ENCODE measurements around the gene PTTG1IP. TPM values are rescaled to one million over a fixed set of nuclear protein-coding genes. Genes with fewer than 3 reads are reported as not detected.

Gene PTTG1IP, protein sequence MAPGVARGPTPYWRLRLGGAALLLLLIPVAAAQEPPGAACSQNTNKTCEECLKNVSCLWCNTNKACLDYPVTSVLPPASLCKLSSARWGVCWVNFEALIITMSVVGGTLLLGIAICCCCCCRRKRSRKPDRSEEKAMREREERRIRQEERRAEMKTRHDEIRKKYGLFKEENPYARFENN
- 10 to 100 TPM; 33.8 to 37.6 (median 34.6) TPM for total RNA-seq

DNA sequence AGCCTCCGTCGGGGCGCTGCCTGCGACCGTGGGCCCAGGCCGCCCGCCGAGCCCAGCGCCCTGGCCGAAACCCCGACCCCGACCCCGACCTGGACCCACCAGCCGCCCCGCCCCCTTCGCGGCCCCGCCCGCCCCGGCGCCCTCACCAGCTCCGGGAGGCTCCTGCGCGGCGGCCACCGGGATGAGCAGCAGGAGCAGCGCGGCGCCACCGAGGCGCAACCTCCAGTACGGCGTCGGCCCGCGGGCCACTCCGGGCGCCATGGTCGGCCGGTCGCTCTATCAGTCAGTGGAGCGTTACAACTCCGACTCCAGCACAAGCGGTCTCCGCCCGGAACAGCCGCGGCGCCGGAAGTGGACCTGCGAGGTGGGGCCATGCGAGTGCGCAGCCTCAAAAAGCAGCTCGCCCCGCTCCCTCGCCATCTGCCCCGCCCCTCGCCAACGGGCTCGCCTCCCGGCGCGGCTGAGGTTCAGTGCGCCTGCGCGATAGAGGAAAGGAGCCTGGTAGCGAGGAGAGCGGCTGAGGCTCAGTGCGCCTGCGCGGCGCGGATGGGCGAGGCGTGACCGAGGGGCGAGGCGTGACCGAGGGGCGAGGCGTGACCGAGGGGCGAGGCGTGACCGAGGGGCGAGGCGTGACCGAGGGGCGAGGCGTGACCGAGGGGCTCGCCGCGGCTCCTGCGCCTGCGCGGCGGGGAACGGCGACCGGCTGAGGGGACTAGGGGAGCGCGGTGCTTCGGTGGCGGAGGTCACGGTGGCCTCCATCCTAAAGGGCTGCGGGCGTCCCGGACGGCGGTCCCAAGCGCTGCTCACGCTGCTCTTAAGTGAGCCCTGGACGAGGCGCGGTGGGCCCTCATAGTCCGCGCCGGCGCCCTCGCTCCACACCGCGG is at the start of gene PTTG1IP:
Gene PTTG1IP, minus strand, starts transcription at position 335 of the 884 bp plus-strand sequence. Its CDS starts 74 bp downstream, at position 261.
- Mint-ChIP-seq H3K4me3 (peak within 1 kb of the TSS; percentile 90), H3K36me3 (ENCODE audit: insufficient read depth) (no peaks in the 10 kb centered on the region), H3K4me1 (ENCODE audit: low read depth) (peaks cover 54% of the 10 kb centered on the region), H3K27me3 (ENCODE audit: low read depth) (no peaks in the 10 kb centered on the region), H3K9me3 (no peaks in the 10 kb centered on the region)
- DNase-seq, result peak; percentile 99
- peak; percentile 81 for ATAC-seq

GRCh38 chr21:44921928-44922327 is 48.4 kb upstream of the PTTG1IP start:
- Mint-ChIP-seq H3K27me3 (ENCODE audit: low read depth) (no peaks in the 10 kb centered on the region), H3K9me3 (no peaks in the 10 kb centered on the region), H3K4me3 (peak overlapping the region; percentile 98), H3K36me3 (ENCODE audit: insufficient read depth) (peaks cover 2% of the 10 kb centered on the region), H3K4me1 (ENCODE audit: low read depth) (peaks cover 79% of the 10 kb centered on the region)
- DNase-seq (no peak), ATAC-seq (no peak)

- Mint-ChIP-seq H3K36me3 (ENCODE audit: insufficient read depth) (peaks cover 2% of the 10 kb centered on the region), H3K4me3 (peak within 1 kb of the TSS; percentile 98), H3K4me1 (ENCODE audit: low read depth) (peaks cover 77% of the 10 kb centered on the region), H3K27me3 (ENCODE audit: low read depth) (no peaks in the 10 kb centered on the region), H3K9me3 (no peaks in the 10 kb centered on the region)
- ATAC-seq (peak; percentile 73 to 75), DNase-seq (no peak)
These were observed 47.5 kb upstream of the PTTG1IP start, which contains the start of gene ITGB2 for GRCh38 chr21:44920694-44921604. Gene ITGB2, minus strand, starts transcription at chr21:44920899. Its CDS starts 10,117 bp downstream, at chr21:44910782.

DNA sequence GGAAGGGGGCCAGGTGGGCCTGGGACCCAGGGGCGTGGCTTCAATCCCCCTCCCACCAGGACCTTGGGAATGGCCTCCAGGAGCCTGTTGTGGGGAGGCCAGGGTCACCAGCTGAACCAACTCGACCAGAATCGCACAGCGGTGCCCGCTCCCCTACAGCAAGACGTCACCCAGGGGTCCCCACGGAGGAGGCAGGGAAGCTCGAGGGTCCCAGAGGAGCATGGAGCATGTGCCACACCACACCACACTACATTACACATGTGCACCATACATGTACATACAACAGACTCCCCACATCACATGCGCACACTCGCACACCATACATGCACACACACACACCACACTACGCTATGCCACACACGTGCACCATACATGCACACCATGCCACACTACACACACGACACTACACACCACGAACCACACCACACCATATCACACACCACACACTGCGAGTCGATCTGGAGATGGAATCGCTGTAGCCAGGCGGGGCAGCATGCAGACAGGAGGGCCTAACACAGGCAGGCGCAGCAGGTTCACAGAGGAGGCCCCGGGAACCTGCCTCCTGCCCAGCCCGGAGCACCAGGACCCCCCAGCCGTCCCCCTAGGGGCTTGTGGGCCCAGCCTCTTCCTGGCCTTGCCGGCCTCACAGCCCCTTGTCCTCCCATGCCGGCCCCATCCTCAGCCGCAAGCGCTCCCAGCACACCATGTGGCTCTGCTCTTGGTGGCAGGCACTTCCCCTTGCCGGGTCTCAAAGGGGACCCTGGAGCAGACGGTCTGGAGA is 46.6 kb upstream of the PTTG1IP start:
- no peak for DNase-seq
- peak; percentile 25 to 33 for ATAC-seq
- Mint-ChIP-seq H3K9me3 (no peaks in the 10 kb centered on the region), H3K27me3 (ENCODE audit: low read depth) (no peaks in the 10 kb centered on the region), H3K4me1 (ENCODE audit: low read depth) (peaks cover 79% of the 10 kb centered on the region), H3K4me3 (peak overlapping the region; percentile 98), H3K36me3 (ENCODE audit: insufficient read depth) (peaks cover 2% of the 10 kb centered on the region)

DNA sequence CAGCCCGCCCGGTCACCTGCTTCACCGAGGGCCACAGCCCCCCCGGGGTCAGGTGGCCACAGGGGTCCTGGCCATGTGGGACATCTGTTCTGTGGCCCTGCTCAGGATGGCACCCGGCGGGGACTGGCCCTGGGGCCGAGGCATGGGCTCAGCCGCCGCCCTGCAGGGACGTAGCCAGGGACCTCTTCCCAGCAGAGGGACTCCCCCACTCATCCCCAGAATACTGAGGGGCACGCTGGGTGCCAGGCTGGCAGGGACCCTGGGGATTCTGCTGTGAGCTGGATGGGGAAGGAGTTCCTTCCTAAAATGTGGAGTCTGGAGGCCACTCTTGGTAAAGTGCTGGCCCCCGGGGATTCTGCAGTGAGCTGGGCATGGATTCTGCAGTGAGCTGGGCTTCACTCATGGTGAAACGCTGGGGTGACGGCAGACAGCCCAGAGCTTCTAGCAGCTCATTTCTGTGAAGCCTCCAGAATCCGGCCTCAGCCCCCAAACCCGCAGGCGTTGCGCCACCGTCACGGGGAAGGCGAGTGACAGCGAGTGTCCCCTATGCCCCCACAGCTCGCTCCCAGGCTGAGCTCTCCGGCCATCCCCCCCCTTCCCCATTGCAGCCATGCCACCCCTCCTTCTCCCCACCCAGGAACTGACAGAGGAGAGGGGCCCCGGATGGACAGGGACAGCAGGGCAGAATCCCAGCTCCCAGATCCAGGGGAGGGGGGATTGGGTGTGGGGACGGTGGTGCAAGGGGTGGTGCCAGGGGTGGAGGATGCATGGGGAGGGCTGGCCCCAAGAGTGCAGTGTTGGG is 45.8 kb upstream of the PTTG1IP start:
- peak; percentile 7 to 11 for ATAC-seq
- DNase-seq, result no peak
- Mint-ChIP-seq H3K27me3 (ENCODE audit: low read depth) (no peaks in the 10 kb centered on the region), H3K9me3 (no peaks in the 10 kb centered on the region), H3K4me3 (peak overlapping the region; percentile 98), H3K4me1 (ENCODE audit: low read depth) (peaks cover 79% of the 10 kb centered on the region), H3K36me3 (ENCODE audit: insufficient read depth) (peaks cover 2% of the 10 kb centered on the region)

GRCh38 chr21:44918581-44919033 is 45.1 kb upstream of the PTTG1IP start:
- ATAC-seq (no peak), DNase-seq (no peak)
- Mint-ChIP-seq H3K4me3 (peak overlapping the region; percentile 98), H3K9me3 (no peaks in the 10 kb centered on the region), H3K36me3 (ENCODE audit: insufficient read depth) (peaks cover 2% of the 10 kb centered on the region), H3K4me1 (ENCODE audit: low read depth) (peaks cover 78% of the 10 kb centered on the region), H3K27me3 (ENCODE audit: low read depth) (no peaks in the 10 kb centered on the region)

- Mint-ChIP-seq H3K27me3 (ENCODE audit: low read depth) (no peaks in the 10 kb centered on the region), H3K9me3 (no peaks in the 10 kb centered on the region), H3K4me3 (peak overlapping the region; percentile 98), H3K36me3 (ENCODE audit: insufficient read depth) (peaks cover 2% of the 10 kb centered on the region), H3K4me1 (ENCODE audit: low read depth) (peaks cover 78% of the 10 kb centered on the region)
- ATAC-seq, result no peak
- no peak for DNase-seq
These were observed 44.6 kb upstream of the PTTG1IP start for GRCh38 chr21:44918107-44918470.

- no peaks in the 10 kb centered on the region for H3K9me3 Mint-ChIP-seq
- H3K27me3 Mint-ChIP-seq (ENCODE audit: low read depth), result no peaks in the 10 kb centered on the region
- peaks cover 75% of the 10 kb centered on the region for H3K4me1 Mint-ChIP-seq (ENCODE audit: low read depth)
- H3K36me3 Mint-ChIP-seq (ENCODE audit: insufficient read depth), result peaks cover 2% of the 10 kb centered on the region
- DNase-seq (no peak), ATAC-seq (no peak)
- peak overlapping the region; percentile 98 for H3K4me3 Mint-ChIP-seq
These were observed 44.1 kb upstream of the PTTG1IP start for GRCh38 chr21:44917446-44918106.

GRCh38 chr21:44916965-44917364 is 43.5 kb upstream of the PTTG1IP start:
- H3K9me3 Mint-ChIP-seq, result no peaks in the 10 kb centered on the region
- peaks cover 75% of the 10 kb centered on the region for H3K4me1 Mint-ChIP-seq (ENCODE audit: low read depth)
- peak overlapping the region; percentile 98 for H3K4me3 Mint-ChIP-seq
- DNase-seq, result no peak
- ATAC-seq, result no peak
- peaks cover 2% of the 10 kb centered on the region for H3K36me3 Mint-ChIP-seq (ENCODE audit: insufficient read depth)
- H3K27me3 Mint-ChIP-seq (ENCODE audit: low read depth), result no peaks in the 10 kb centered on the region

DNA sequence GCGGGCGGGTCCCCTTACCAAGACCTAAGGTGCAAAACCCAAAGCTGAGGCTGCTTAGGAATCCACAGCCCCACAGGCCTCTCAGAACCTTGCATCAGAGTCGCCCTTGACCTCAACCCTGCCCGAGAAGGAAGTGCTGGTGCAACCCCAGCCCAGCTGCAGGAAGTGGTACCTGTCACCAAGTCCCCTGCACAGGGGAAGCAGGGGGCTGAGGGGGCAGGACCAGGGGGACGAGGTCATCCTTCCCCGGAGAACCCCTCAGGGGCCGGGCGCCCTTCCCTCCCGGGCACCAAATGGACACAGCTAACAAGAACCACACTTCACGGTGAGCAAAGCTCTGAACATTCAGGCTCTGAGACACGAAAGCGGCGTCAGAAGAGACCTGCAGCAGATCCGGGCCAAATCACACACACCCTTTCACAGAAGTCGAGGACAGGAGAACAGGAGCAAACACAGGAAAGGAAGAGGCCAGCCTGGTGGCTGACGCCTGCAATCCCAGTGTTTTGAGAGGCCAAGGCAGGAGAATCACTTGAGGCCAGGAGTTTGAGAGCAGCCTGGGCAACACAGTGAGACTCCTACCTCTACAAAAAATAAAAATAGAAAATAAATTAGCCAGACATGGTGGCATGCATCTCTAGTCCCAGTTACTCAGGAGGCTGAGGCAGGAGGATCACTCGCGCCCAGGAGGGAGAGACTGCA is 40.8 kb upstream of the PTTG1IP start:
- H3K4me1 Mint-ChIP-seq (ENCODE audit: low read depth), result peaks cover 86% of the 10 kb centered on the region
- no peaks in the 10 kb centered on the region for H3K27me3 Mint-ChIP-seq (ENCODE audit: low read depth)
- no peaks in the 10 kb centered on the region for H3K9me3 Mint-ChIP-seq
- ATAC-seq (peak; percentile 38 to 46), DNase-seq (no peak)
- peak overlapping the region; percentile 73 for H3K4me3 Mint-ChIP-seq
- H3K36me3 Mint-ChIP-seq (ENCODE audit: insufficient read depth), result peaks cover 3% of the 10 kb centered on the region

- H3K36me3 Mint-ChIP-seq (ENCODE audit: insufficient read depth), result peaks cover 8% of the 10 kb centered on the region
- ATAC-seq, result no peak
- DNase-seq, result no peak
- H3K4me1 Mint-ChIP-seq (ENCODE audit: low read depth), result peaks cover 90% of the 10 kb centered on the region
- H3K4me3 Mint-ChIP-seq, result peak overlapping the region; percentile 73
- no peaks in the 10 kb centered on the region for H3K9me3 Mint-ChIP-seq
- H3K27me3 Mint-ChIP-seq (ENCODE audit: low read depth), result no peaks in the 10 kb centered on the region
These were observed 40.1 kb upstream of the PTTG1IP start for GRCh38 chr21:44913425-44914175.

Measured in activated T-cell treated with anti-CD3 and anti-CD28 coated beads, Interleukin-2, amount 50 U/mL, for 4 hours (primary cell).